Psoas muscle (tissue), 8 donors: Measurements from ENCODE around the gene KIF18A. TPM values are rescaled to one million over a fixed set of nuclear protein-coding genes. Genes with fewer than 3 reads are reported as not detected.

Experiments
- ATAC-seq, 4 donors: fragments of 200-7000 bp; cut with Tn5 transposase; one replicate each; pipeline ENCODE4 v1.9.1; 2020; ENCODE audit warnings: moderate library complexity in 3 of 4, mild to moderate bottlenecking in 2 of 4
- DNase-seq, 2 donors: peaks; one replicate each; pipeline ENCODE4 v3.0.0-alpha.2; 2020
- H3K27ac ChIP-seq: fragments of 200-600 bp; one replicate; pipeline ENCODE4 v1.8.0; 2022
- H3K27me3 ChIP-seq, 3 donors: fragments of 200-600 bp in 1 of 3; one replicate each; pipeline versions ENCODE4 v1.6.1 to v1.8.0; 2013 to 2022; ENCODE audit warnings: low read length in 2 of 3, mild to moderate bottlenecking in 2 of 3, moderate library complexity in 1 of 3; ENCODE audit not compliant: insufficient read depth in 3 of 3
- H3K36me3 ChIP-seq, 2 donors: fragments of 200-600 bp in 1 of 2; one replicate each; pipeline versions ENCODE4 v1.6.1 to v1.8.0; 2013 to 2022; ENCODE audit warnings: low read depth in 1 of 2, mild to moderate bottlenecking in 1 of 2, moderate library complexity in 1 of 2; ENCODE audit not compliant: insufficient read depth in 1 of 2
- H3K4me1 ChIP-seq: fragments of 200-600 bp; one replicate; pipeline ENCODE4 v1.8.0; 2022
- H3K4me3 ChIP-seq: fragments of 200-600 bp; one replicate; pipeline ENCODE4 v1.8.0; 2022; ENCODE audit warnings: mild to moderate bottlenecking
- H3K9me3 ChIP-seq: fragments of 200-600 bp; one replicate; pipeline ENCODE4 v1.8.0; 2022
- WGBS, 3 donors: extraction: QIAGEN DNeasy Blood & Tissue Kit; methylation state at CpG; one replicate each; pipeline versions ENCODE4 v1.1.6 to v1.1.7; 2013; 5-methylcytosine and 5-hydroxymethylcytosine counted together
- intact Hi-C, 2 donors: fragments of 100-400 bp; cut with DNase I; formaldehyde crosslinking; loops; one replicate each; pipeline versions ENCODE4 v1.11.0 to v1.14.2; 2022
- polyA plus RNA-seq, 3 donors: library from polyadenylated mRNA; stranded (reverse); fragments of 200-250 nt; gene quantifications; one replicate each; pipeline ENCODE4 v1.2.3, GENCODE V29; 2013
- total RNA-seq, 4 donors: library from RNA; stranded (reverse); fragmentation: NEBNext Ultra II Directional in 2 of 4; extraction: Animal tissue kit (Norgen Biotek cat#: 25700) in 2 of 4; gene quantifications; one replicate each; pipeline versions ENCODE4 v1.2.1 to v1.2.4, GENCODE V29; 2021 to 2023
- TF ChIP-seq, protein P1 (sequence below): fragments of 200-600 bp; IDR thresholded peaks from one replicate; pipeline ENCODE4 v1.8.0; 2022; ENCODE audit warnings: antibody characterized with exemption
- donor health status: healthy with polysubstance abuse.
- donor health status: DM: no; HTN: no; CAD: no; lungs with moderate emphysema.
- donor health status: Bipolar disorder and iron deficiency.
- donor health status: healthy.
- donor health status: DM: yes; HTN: yes; CAD: no.
- donor health status: DM: no; HTN: no; CAD: no.
- donor health status: DM: no; HTN: no; CAD: no.
- donor health status: DM: yes; HTN: yes; CAD: no.

KIF18A gene
- total and polyA plus RNA-seq, 7 donors: 0.15 to 0.53 (median 0.46) TPM; not detected in 2

DNA sequence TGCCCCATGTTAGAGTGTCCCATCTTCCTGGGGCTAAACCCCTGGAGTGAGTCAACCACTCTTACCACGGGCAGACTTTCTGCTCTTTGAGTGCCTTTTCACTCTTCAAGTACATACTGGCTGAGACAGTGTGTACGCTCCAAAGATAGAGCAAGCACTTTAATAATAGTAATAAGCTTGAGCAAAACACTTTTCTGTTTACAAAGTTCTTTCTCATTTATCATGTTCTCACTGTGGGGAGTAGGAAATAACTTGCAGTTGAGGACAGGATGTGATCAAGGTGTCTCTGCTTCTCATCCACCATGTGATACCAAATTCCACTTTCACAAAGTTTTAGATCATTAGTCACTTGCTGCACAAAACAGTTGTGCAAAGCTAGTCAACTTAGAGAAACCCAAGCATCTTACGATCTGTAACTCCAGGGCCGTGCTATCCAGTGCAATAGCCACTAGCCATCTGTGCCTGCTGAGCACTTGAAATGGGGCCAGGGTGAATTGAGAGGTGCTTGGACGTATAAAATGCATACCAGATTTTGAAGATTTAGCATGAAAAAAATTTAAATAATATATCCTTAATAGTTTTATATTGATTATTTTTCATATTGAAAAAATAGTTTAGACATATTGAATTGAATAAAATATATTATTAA lies 135.3 kb downstream of the KIF18A start:
- WGBS, 3 donors: 69 to 71% (median 70%) methylated on average over 5 of the region's 5 CpGs
- ATAC-seq (no peak), DNase-seq (no peak)
- intact Hi-C loops: no loop called here
- TF ChIP-seq, protein P1, sequence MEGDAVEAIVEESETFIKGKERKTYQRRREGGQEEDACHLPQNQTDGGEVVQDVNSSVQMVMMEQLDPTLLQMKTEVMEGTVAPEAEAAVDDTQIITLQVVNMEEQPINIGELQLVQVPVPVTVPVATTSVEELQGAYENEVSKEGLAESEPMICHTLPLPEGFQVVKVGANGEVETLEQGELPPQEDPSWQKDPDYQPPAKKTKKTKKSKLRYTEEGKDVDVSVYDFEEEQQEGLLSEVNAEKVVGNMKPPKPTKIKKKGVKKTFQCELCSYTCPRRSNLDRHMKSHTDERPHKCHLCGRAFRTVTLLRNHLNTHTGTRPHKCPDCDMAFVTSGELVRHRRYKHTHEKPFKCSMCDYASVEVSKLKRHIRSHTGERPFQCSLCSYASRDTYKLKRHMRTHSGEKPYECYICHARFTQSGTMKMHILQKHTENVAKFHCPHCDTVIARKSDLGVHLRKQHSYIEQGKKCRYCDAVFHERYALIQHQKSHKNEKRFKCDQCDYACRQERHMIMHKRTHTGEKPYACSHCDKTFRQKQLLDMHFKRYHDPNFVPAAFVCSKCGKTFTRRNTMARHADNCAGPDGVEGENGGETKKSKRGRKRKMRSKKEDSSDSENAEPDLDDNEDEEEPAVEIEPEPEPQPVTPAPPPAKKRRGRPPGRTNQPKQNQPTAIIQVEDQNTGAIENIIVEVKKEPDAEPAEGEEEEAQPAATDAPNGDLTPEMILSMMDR: no peak
- no peaks in the 10 kb centered on the region for H3K4me1 ChIP-seq
- no peak overlapping the region for H3K4me3 ChIP-seq
- no peaks in the 10 kb centered on the region for H3K36me3 ChIP-seq
- H3K27me3 ChIP-seq: no peaks in the 10 kb centered on the region
- H3K9me3 ChIP-seq: no peaks in the 10 kb centered on the region
- no peak overlapping the region for H3K27ac ChIP-seq

DNA sequence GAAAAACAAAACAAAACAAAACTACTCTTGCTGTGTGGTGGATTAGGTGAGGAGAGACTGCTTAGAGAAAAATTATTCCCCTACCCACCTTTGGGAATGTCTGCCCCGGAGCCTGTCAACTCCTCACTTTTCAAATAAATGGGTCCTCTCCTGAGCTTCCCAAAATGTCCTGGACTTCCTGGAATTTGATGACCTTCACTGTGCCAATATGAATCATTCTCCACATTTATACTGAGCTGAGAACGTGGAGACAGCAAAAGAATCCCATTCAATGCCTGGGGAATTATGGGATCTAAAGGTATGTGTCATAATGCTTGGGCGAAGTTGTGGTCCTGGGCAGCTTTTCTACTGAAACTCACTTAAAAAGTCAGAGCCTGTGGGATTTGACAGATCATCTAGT lies 136.8 kb downstream of the KIF18A start:
- Histone ChIP-seq H3K4me3 (no peak overlapping the region), H3K27ac (no peak overlapping the region), H3K36me3 (no peaks in the 10 kb centered on the region), H3K9me3 (no peaks in the 10 kb centered on the region), H3K4me1 (no peaks in the 10 kb centered on the region), H3K27me3 (no peaks in the 10 kb centered on the region)
- intact Hi-C loops: no loop called here
- WGBS, 3 donors: 61 to 74% (median 66%) methylated on average over 3 of the region's 3 CpGs
- ATAC-seq (no peak), DNase-seq (no peak)
- TF ChIP-seq, protein P1: no peak

Other genes starting within 250 kb of the KIF18A start
- 1 to 10 TPM; 7.4 to 9.5 (median 8.5) TPM for gene METTL15, start 232 bp upstream of the KIF18A start, total RNA-seq
- gene METTL15, start 232 bp upstream of the KIF18A start, polyA plus RNA-seq: 1 to 10 TPM; 3.6 to 9.1 (median 4.7) TPM